ENCODE data around the gene OCIAD1.
"Not testable (repeated sequence)": the region's sequence is repeated elsewhere in the genome, so short reads cannot be mapped to it uniquely, and the experiment has no call there.

Gene OCIAD1

GRCh38 chr4:48792348-48793006 is 38.4 kb upstream of the OCIAD1 start:
- H3K27ac ChIP-seq = peak overlapping the region; percentile 63 to 85
- no peak overlapping the region for H3K4me3 ChIP-seq
- no peak for DNase-seq (ENCODE audit: low spot score)
- no peak for TF ChIP-seq CTCF (IDR thresholded peaks at IDR 0.05)

- no peak for DNase-seq (ENCODE audit: low spot score)
- no peak overlapping the region for H3K27ac ChIP-seq
- H3K4me3 ChIP-seq = no peak overlapping the region
- no peak for TF ChIP-seq CTCF (IDR thresholded peaks at IDR 0.05)
Measured at GRCh38 chr4:48795108-48795507, 35.8 kb upstream of the OCIAD1 start.

GRCh38 chr4:48796191-48796926 is 34.5 kb upstream of the OCIAD1 start:
- TF ChIP-seq CTCF (IDR thresholded peaks at IDR 0.05) = no peak
- H3K27ac ChIP-seq = no peak overlapping the region
- H3K4me3 ChIP-seq = no peak overlapping the region
- no peak for DNase-seq (ENCODE audit: low spot score)

GRCh38 chr4:48796927-48797679 is 33.8 kb upstream of the OCIAD1 start:
- no peak for TF ChIP-seq CTCF (IDR thresholded peaks at IDR 0.05)
- Histone ChIP-seq H3K4me3 (no peak overlapping the region), H3K27ac (no peak overlapping the region)
- DNase-seq (ENCODE audit: low spot score) = no peak

GRCh38 chr4:48798117-48798516 is 32.8 kb upstream of the OCIAD1 start:
- Histone ChIP-seq H3K27ac (no peak overlapping the region), H3K4me3 (no peak overlapping the region)
- TF ChIP-seq CTCF (IDR thresholded peaks at IDR 0.05) = no peak
- no peak for DNase-seq (ENCODE audit: low spot score)

- H3K27ac ChIP-seq = no peak overlapping the region
- DNase-seq (ENCODE audit: low spot score) = no peak
- TF ChIP-seq CTCF (IDR thresholded peaks at IDR 0.05) = no peak
- no peak overlapping the region for H3K4me3 ChIP-seq
Measured at GRCh38 chr4:48799157-48799556, 31.7 kb upstream of the OCIAD1 start.

- not testable (repeated sequence) for H3K4me3 ChIP-seq; DNase-seq (ENCODE audit: low spot score); H3K27ac ChIP-seq
Measured at GRCh38 chr4:48800155-48800554, 30.7 kb upstream of the OCIAD1 start.

Measured in coronary artery (tissue), 2 donors.